D721Med (cell line): ENCODE measurements around the gene CAMK2A.

Experiments used
- DNase-seq: peaks from one replicate; pipeline ENCODE4 v3.0.0; 2011; ENCODE audit warnings: low spot score; ENCODE audit not compliant: insufficient read length
- FAIRE-seq: peaks from 2 replicates; lab custom pipeline; 2011; peaks lifted over from hg19 to GRCh38; lab: Jason Lieb, UNC
- TF ChIP-seq, protein P1 (sequence below): IDR thresholded peaks from 2 replicates; pipeline ENCODE4 v1.5.1; 2012; ENCODE audit warnings: mild to moderate bottlenecking, control low read depth; ENCODE audit not compliant: insufficient read depth; ENCODE audit errors: missing control alignments

Gene CAMK2A

DNA sequence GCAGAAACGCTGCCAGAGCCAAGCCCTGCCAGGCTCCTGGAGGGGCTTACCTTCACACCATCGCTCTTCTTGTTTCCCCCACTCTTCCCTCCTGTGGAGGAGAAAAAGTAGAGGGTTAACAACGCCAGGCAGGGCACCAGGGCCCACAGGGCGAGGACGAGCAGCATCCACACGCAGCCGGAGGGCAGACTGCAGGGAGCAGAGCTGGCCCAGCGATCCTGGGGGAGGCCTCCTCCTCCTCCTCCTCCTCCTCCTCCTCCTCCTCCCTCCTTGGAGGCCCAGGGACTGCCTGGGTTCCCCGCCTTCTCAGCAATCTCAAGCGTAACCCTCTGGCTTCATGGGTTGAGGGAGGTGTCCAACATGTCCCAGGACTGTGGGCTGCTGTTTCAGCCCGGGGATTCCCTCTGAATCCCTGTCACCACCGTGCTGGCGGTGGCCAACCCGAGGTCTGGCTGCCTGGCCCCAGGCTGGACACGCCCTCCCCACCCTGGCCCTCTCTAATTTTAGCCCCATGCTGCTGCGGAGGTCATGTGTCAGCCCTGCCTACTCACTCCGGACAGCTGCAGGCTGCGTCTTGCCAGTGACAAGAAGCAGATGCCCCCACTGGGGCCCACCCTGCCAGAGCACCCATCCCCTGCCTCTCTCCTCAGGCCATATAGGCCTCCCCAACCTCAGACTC, 44.3 kb downstream of the CAMK2A start:
- TF ChIP-seq, protein P1, sequence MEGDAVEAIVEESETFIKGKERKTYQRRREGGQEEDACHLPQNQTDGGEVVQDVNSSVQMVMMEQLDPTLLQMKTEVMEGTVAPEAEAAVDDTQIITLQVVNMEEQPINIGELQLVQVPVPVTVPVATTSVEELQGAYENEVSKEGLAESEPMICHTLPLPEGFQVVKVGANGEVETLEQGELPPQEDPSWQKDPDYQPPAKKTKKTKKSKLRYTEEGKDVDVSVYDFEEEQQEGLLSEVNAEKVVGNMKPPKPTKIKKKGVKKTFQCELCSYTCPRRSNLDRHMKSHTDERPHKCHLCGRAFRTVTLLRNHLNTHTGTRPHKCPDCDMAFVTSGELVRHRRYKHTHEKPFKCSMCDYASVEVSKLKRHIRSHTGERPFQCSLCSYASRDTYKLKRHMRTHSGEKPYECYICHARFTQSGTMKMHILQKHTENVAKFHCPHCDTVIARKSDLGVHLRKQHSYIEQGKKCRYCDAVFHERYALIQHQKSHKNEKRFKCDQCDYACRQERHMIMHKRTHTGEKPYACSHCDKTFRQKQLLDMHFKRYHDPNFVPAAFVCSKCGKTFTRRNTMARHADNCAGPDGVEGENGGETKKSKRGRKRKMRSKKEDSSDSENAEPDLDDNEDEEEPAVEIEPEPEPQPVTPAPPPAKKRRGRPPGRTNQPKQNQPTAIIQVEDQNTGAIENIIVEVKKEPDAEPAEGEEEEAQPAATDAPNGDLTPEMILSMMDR: no peak
- FAIRE-seq (no peak), DNase-seq (no peak)

DNA sequence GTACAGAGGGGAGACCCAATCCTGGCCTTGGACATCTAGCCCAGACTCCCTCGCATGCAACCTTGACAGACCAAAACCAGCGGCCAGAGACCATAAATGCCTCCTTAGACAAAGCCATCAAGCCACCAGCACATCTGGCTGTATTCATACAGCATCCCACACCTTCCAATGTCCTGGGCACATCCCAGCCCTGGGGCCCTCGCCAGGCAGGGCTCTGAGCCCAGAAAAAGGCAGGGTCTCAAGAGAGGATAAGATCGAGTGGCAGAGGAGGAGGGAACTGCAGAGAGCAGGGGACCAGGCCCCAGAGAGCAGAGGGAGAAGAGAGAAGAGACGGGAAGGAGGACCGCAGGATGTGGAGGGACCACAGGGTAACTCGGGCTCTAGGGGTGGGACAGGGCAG, 45.4 kb downstream of the CAMK2A start:
- FAIRE-seq: no peak
- TF ChIP-seq, protein P1: no peak
- no peak for DNase-seq

DNA sequence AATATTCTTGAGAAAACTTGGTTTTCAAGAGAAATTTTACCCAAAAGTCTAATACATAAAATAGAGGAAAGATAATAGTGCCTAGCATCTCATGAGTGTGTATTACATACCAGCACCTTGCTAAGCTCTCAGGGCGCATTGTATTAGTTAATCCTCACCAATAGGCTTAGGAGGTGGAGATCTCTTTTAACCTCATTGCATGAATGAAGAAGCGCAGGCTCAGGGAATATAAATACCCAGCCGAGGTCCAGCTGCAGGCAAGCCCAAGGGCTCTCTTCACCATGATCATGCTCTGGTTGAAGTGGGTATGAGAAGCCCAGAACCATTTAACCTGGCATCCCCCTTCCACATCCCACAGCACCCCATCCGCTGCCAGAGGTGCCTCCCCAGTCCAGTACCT, 46.0 kb downstream of the CAMK2A start:
- FAIRE-seq (peak; percentile 90), DNase-seq (peak; percentile 87)
- TF ChIP-seq, protein P1: no peak

DNA sequence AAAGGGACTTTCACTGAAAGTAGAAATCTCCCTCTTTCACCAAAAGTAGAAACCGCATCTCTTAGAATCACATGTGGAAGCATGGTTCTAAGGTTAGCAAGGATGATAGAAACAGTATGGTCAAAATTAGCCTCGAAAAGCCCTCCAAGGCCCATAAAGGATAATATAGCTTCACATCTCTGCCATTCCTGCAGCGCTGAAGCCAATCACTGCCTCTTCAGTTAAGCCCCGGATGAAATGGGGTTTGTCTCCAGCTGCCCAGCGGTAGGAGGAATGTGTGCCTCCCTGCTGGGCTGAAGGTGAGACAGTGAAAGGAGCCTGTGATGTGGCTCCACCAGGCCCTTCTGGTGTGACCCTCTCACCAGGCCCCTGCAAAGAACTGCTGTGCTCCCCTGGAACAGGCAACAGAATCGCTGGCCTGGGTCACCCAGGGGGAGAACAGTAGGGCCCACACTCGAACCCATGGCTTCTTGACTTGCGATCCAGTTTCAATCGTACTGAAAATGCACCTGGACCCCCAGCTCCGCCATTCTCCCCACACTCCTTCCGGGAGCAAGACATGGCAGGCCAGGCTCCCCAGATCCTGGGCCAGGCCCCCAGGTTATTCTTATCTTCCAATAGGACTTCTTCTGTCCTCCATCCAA, 47.2 kb downstream of the CAMK2A start:
- FAIRE-seq (no peak), DNase-seq (no peak)

DNA sequence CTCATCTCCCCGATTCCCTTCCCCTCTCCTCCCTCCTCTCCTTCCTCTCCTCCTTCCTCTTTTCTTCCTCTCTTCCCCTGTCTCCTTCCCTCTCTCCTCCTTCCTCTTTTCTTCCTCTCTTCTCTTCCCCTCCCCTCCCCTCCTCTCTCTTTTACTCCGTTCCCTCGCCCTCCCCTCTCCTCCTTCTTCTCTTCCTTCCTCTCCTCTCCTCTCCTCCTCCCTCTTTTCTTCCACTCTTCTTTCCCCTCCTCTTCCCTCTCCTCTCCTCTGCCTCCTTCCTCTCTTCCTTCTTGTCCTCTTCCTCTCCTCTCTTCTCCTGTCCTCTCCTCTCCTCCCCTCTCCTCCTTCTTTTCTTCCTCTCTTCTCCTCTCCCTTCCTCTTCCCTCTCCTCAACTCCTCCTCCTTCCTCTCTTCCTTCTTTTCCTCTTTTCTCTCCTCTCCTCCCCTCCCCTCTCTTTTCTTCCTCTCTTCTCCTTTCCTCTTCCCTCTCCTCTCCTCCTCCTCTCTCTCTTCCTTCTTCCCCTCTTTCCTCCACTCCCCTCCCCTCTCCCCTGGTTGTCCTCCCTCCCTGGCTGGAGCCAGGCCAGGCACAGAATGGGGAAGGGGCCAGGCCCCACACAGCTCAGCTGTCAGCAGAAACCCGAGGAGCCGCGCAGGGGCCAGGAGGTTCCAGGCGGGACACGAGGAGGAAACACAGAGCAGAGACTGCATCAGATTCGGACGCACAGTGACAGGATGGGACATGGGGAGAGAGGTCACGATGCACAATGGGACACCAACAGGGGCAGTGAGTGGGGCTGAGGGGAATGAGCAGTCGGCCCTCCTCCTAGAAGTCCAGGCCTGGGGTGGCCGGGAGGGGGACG, 48.0 kb downstream of the CAMK2A start:
- FAIRE-seq (no peak), DNase-seq (no peak)
- TF ChIP-seq, protein P1: no peak

More for the DNA sequence above, 47.2 kb downstream of the CAMK2A start:
- TF ChIP-seq, protein P1: no peak

DNA sequence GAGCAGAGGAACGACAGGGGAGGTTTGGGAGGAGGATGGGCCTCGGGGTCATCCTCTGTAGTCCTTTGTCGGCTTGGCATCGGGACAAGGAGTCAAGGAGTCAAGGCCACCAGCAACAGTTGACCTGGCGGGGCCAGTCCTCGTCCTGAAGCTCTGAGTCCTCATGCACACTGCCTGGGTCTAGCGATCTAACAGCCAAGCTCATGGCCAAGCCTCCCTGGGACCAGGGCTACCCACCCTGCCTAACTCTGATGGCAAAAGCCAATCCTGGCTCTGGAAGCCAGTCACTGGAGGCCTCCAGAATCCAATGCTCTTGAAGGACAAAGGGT, 49.8 kb downstream of the CAMK2A start:
- FAIRE-seq (no peak), DNase-seq (no peak)
- TF ChIP-seq, protein P1: no peak
